ENCODE results near the gene USH1C.

USH1C gene

DNA sequence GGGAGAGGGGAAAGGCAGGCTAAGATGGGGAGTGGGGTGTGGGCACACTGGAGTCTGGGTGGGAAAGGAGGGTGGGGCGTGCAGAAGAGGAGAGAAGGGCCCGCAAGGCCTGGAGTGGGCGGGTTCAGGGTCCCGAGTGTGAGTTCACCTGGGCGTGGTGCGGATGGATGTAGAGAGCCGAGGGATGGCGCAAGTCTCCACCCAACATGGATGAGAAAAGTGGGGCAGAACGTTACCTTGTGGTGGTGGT lies 67.2 kb downstream of the USH1C start:
- Histone ChIP-seq H3K4me3 (ENCODE audit: severe bottlenecking) (no peak overlapping the region), H3K36me3 (ENCODE audit: low read depth) (no peaks in the 10 kb centered on the region), H3K9me3 (ENCODE audit: severe bottlenecking) (no peaks in the 10 kb centered on the region), H3K27ac (ENCODE audit: poor library complexity, severe bottlenecking) (no peak overlapping the region), H3K27me3 (ENCODE audit: insufficient read depth, poor library complexity, severe bottlenecking) (peaks cover 47% of the 10 kb centered on the region), H3K4me1 (ENCODE audit: insufficient read depth, poor library complexity, severe bottlenecking) (no peaks in the 10 kb centered on the region)
- DNase-seq (ENCODE audit: low spot score) (no peak), ATAC-seq (ENCODE audit: low read depth) (no peak)
- TF ChIP-seq, protein P1, sequence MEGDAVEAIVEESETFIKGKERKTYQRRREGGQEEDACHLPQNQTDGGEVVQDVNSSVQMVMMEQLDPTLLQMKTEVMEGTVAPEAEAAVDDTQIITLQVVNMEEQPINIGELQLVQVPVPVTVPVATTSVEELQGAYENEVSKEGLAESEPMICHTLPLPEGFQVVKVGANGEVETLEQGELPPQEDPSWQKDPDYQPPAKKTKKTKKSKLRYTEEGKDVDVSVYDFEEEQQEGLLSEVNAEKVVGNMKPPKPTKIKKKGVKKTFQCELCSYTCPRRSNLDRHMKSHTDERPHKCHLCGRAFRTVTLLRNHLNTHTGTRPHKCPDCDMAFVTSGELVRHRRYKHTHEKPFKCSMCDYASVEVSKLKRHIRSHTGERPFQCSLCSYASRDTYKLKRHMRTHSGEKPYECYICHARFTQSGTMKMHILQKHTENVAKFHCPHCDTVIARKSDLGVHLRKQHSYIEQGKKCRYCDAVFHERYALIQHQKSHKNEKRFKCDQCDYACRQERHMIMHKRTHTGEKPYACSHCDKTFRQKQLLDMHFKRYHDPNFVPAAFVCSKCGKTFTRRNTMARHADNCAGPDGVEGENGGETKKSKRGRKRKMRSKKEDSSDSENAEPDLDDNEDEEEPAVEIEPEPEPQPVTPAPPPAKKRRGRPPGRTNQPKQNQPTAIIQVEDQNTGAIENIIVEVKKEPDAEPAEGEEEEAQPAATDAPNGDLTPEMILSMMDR (IDR thresholded peaks at IDR 0.05; ENCODE audit: poor library complexity, severe bottlenecking), result no peak

DNA sequence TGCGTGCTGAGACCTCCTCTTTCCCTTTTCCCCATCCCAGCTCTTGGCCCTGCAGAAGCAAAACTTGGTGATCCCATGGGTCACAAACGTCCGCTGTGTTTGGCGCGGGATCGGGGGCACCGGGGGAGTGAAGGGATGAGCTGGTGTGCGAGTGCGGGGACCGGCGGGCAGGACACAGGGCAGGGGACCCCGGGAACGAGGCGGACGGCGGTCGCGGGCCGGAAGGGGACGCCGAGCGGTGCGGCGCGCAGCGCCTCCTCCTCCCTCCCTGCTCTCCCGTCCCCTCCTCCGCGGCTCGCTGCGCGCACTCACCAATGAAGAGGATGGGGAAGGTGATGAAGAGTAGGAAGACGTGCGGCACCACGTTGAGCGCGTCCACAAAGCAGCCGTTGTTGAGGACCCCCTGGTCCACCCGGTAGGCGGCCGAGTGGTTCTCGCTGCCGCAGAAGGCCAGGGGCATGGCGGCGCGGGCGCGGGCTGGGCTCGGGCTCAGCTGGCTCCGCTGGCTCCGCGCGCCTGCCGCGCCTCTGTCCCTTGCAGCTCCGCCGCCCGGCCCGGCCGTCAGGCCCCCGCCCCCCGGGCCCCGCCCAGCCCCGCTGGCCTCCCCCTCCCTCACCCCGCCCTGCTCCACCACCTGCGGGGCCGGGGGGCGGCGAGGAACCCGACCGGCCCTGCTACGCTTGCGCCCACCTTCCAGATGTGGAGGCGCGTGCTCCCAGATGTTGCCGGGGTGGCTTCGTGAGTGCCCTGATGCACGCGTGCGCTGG lies 67.7 kb downstream of the USH1C start, which contains the start of gene ABCC8:
Gene ABCC8 (minus strand): TSS at position 529 of the 767 bp plus-strand sequence. CDS start 69 bp downstream, at position 460.
- Histone ChIP-seq H3K27ac (ENCODE audit: poor library complexity, severe bottlenecking) (no peak within 1 kb of the TSS), H3K4me1 (ENCODE audit: insufficient read depth, poor library complexity, severe bottlenecking) (no peaks in the 10 kb centered on the region), H3K27me3 (ENCODE audit: insufficient read depth, poor library complexity, severe bottlenecking) (peaks cover 47% of the 10 kb centered on the region), H3K36me3 (ENCODE audit: low read depth) (no peaks in the 10 kb centered on the region), H3K4me3 (ENCODE audit: severe bottlenecking) (peak within 1 kb of the TSS; percentile 17), H3K9me3 (ENCODE audit: severe bottlenecking) (no peaks in the 10 kb centered on the region)
- peak; percentile 35; the same call in 2 of the 3 replicates for ATAC-seq (ENCODE audit: low read depth)
- TF ChIP-seq, protein P1 (IDR thresholded peaks at IDR 0.05; ENCODE audit: poor library complexity, severe bottlenecking), result no peak
- no peak for DNase-seq (ENCODE audit: low spot score)

DNA sequence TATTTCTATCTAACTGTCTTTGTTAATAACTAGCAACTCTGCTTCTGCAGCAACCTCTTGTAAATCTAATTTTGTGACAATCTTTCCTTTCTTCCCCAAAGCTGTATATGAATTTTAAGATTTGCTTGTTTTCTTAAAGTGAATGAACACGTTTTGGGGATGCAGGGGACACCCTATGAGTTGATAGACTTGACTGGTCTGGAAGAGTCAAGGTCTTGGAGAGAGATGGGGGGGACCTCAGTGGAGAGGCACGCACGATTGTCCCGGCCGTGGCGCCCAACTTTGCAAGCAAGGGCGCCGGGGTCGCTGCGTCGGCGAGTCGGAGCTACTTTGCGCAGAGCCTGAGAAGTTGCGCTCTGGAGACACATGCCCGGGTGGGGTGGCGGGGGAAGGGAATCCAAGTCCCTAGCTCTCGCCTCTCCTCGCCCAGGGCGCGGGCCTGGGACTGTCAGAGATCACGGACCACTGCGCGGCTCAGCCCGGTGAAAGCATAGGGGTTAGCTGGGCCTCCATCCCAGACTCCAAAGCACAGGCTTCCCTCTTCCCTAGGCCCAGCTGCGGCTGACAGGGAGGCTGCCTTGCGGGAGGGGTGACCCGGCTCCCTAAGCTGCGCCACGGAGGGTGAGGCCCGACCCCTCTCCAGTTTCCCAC lies 68.4 kb downstream of the USH1C start:
- Histone ChIP-seq H3K36me3 (ENCODE audit: low read depth) (no peaks in the 10 kb centered on the region), H3K4me1 (ENCODE audit: insufficient read depth, poor library complexity, severe bottlenecking) (no peaks in the 10 kb centered on the region), H3K27me3 (ENCODE audit: insufficient read depth, poor library complexity, severe bottlenecking) (peaks cover 47% of the 10 kb centered on the region), H3K27ac (ENCODE audit: poor library complexity, severe bottlenecking) (no peak overlapping the region), H3K9me3 (ENCODE audit: severe bottlenecking) (no peaks in the 10 kb centered on the region), H3K4me3 (ENCODE audit: severe bottlenecking) (peak overlapping the region; percentile 17)
- ATAC-seq (ENCODE audit: low read depth), result no peak; the same call in 2 of the 3 replicates
- TF ChIP-seq, protein P1 (IDR thresholded peaks at IDR 0.05; ENCODE audit: poor library complexity, severe bottlenecking), result no peak
- DNase-seq (ENCODE audit: low spot score), result no peak

DNA sequence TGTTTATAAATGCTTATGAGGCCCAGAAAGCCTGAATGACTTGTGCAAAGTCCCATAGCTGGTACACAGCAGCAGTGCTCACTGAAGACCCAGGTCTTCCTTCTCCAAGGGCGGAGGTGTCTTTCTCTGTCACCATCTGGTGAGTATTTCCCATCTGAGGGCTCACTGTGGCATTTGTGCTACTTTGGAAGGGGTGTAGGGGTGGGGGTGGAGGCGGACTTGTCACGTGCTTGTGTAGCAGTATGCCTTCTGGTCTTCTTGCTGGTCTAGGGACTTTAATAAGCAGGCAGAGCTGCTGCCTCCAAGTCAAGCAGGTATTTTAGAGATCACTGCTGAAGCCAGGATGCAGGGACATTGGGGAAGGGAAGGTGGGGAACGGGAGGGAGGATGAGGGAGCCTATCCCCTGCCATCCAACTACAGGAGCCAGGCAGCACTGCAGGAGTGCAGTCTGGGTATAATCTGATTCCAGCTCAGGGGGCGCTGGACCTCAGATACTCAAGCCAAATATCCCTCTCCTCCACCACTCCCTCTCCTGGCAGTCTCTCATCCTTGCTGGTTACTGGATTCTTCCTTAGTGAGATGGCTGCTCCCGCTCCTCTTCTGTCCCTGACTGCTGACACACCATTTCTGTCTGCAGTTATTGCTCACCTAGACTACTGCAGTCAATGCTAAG lies 71.0 kb downstream of the USH1C start:
- H3K27me3 ChIP-seq (ENCODE audit: insufficient read depth, poor library complexity, severe bottlenecking), result peaks cover 34% of the 10 kb centered on the region
- ATAC-seq (ENCODE audit: low read depth) (peak; percentile 48; the same call in 1 of the 3 replicates), DNase-seq (ENCODE audit: low spot score) (no peak)
- no peaks in the 10 kb centered on the region for H3K36me3 ChIP-seq (ENCODE audit: low read depth)
- no peaks in the 10 kb centered on the region for H3K4me1 ChIP-seq (ENCODE audit: insufficient read depth, poor library complexity, severe bottlenecking)
- no peaks in the 10 kb centered on the region for H3K9me3 ChIP-seq (ENCODE audit: severe bottlenecking)
- H3K4me3 ChIP-seq (ENCODE audit: severe bottlenecking), result no peak overlapping the region
- no peak overlapping the region for H3K27ac ChIP-seq (ENCODE audit: poor library complexity, severe bottlenecking)
- TF ChIP-seq, protein P1 (IDR thresholded peaks at IDR 0.05; ENCODE audit: poor library complexity, severe bottlenecking), result peak; percentile 6
